ENCODE results near the gene CCDC57.
"Not testable (repeated sequence)": the region's sequence is repeated elsewhere in the genome, so short reads cannot be mapped to it uniquely, and the experiment has no call there.

Gene CCDC57

GRCh38 chr17:82151106-82151957 lies 61.3 kb downstream of the CCDC57 start:
- no peak for DNase-seq

- no peak for DNase-seq
These were observed 63.1 kb downstream of the CCDC57 start for GRCh38 chr17:82149401-82150099.

GRCh38 chr17:82148997-82149396 lies 63.6 kb downstream of the CCDC57 start:
- DNase-seq = no peak

GRCh38 chr17:82148011-82148410 lies 64.6 kb downstream of the CCDC57 start:
- no peak for DNase-seq

- DNase-seq = no peak
These were observed 65.7 kb downstream of the CCDC57 start for GRCh38 chr17:82146663-82147654.

- no peak for DNase-seq
These were observed 67.0 kb downstream of the CCDC57 start for GRCh38 chr17:82145550-82146155.

GRCh38 chr17:82143333-82143732 lies 69.3 kb downstream of the CCDC57 start:
- no peak for DNase-seq

- not testable (repeated sequence) for DNase-seq
These were observed 72.7 kb downstream of the CCDC57 start for GRCh38 chr17:82139961-82140360.

- no peak for DNase-seq
These were observed 74.1 kb downstream of the CCDC57 start for GRCh38 chr17:82138511-82138992.

- DNase-seq = no peak
These were observed 78.5 kb downstream of the CCDC57 start for GRCh38 chr17:82134101-82134500.

GRCh38 chr17:82133166-82133953 lies 79.3 kb downstream of the CCDC57 start:
- DNase-seq = not testable (repeated sequence)

GRCh38 chr17:82129095-82129494 lies 83.5 kb downstream of the CCDC57 start:
- DNase-seq = no peak

GRCh38 chr17:82128287-82128686 lies 84.4 kb downstream of the CCDC57 start:
- no peak for DNase-seq

GRCh38 chr17:82127704-82128103 lies 84.9 kb downstream of the CCDC57 start:
- DNase-seq = peak in 2 of 5 donors; percentile 18 to 21

- DNase-seq = peak in 1 of 5 donors; percentile 23
These were observed 85.4 kb downstream of the CCDC57 start for GRCh38 chr17:82127315-82127595.

GRCh38 chr17:82126556-82127314 lies 85.9 kb downstream of the CCDC57 start:
- peak; percentile 78 to 91 (median 86) for DNase-seq

- no peak for DNase-seq
These were observed 88.5 kb downstream of the CCDC57 start for GRCh38 chr17:82124101-82124500.

- DNase-seq = no peak
These were observed 90.7 kb downstream of the CCDC57 start for GRCh38 chr17:82121660-82122629.

- DNase-seq = no peak
These were observed 91.4 kb downstream of the CCDC57 start for GRCh38 chr17:82121246-82121645.

Measured in T-helper 1 cell (primary cell).